Cardiac fibroblast (primary cell): ENCODE results near the gene RTF1.

ENCODE experiments used
- DNase-seq, 2 donors: peaks; one replicate each; pipeline versions ENCODE4 v3.0.0 to v3.0.0-alpha.2; 2010; ENCODE audit warnings: low read depth in 2 of 2
- H3K4me3 ChIP-seq, 2 donors: replicated peaks in 1 of 2; 1 replicate in 1 of 2; 2 replicates in 1 of 2; pipeline ENCODE4 v1.5.1; 2011; ENCODE audit warnings: low read depth in 2 of 2, low read length in 2 of 2, mild to moderate bottlenecking in 2 of 2, moderate library complexity in 1 of 2
- CTCF ChIP-seq: IDR thresholded peaks from one replicate; pipeline ENCODE4 v1.5.1; 2011; ENCODE audit warnings: low read depth, mild to moderate bottlenecking, low read length, inconsistent platforms

Gene RTF1

GRCh38 chr15:41512940-41513505, 96.1 kb downstream of the RTF1 start:
- H3K4me3 ChIP-seq, result peak overlapping the region; percentile 24 to 31
- DNase-seq, result no peak
- no peak for TF ChIP-seq CTCF

DNA sequence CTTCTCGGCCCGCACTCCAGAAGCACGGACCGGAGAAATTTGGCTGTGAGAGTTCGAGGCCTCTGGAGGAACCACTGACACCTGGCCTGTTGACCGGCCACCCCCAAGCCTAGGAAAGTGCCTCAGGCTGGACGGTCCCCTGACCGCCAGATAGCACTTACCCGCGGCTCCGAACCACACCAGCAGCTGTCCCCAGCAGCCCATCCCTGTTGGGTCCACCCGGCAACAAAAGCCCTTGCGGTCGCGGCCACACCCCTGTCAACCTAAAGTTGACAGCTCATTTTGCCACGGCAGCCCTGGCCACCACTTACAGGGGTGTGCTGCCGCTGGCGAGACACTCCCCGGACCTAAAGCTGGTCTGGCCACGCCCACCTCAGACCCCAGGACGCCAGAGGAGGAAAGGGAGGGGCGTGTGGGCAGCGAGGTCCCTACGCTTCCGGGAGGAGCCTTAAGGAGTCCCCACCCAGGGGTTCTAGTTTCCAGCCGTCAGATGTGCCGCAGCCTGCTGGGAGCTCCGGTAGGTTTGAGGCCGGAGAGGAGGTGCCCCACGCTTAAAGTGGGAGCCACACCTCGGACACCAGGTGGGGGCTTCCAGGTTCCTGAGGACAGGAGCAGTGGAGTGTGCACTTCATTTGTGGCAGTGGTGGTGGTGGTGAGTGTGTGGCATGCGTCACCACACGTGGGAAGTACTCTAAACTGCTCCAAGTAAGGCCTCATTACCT, 96.8 kb downstream of the RTF1 start, which contains the start of gene LTK:
Gene LTK (minus strand): TSS at position 322 of the 722 bp plus-strand sequence. CDS start 118 bp downstream, at position 204.
- no peak for DNase-seq
- TF ChIP-seq CTCF, result no peak
- H3K4me3 ChIP-seq, result peak within 1 kb of the TSS; percentile 24 to 31

GRCh38 chr15:41517895-41518449, 101.1 kb downstream of the RTF1 start:
- no peak overlapping the region for H3K4me3 ChIP-seq
- no peak for TF ChIP-seq CTCF
- no peak for DNase-seq

GRCh38 chr15:41520636-41521035, 103.7 kb downstream of the RTF1 start:
- no peak for DNase-seq
- no peak for TF ChIP-seq CTCF
- H3K4me3 ChIP-seq, result no peak overlapping the region

GRCh38 chr15:41521614-41522013, 104.7 kb downstream of the RTF1 start:
- TF ChIP-seq CTCF, result no peak
- no peak overlapping the region for H3K4me3 ChIP-seq
- no peak for DNase-seq

DNA sequence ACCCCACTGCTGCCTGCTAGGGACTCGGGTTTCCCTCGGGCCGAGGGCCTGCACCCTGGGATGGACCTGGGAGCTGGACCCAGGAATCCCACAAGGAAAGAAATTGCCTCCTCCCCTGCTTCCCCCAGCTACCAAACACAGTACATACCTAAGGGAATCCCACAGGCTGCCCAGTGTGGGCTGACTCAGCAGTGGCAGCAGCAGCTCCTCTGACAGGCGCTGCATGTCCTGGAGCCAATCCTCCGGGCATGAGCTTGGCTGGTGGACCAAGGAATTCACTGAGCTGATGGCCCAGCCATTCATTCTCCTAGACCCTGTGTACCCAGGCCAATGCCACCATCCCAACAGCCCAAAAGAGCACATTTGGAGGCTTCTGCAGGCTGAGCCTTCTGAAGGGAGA, 106.2 kb downstream of the RTF1 start:
- no peak for DNase-seq
- TF ChIP-seq CTCF, result no peak

More for the DNA sequence above, 106.2 kb downstream of the RTF1 start:
- no peak overlapping the region for H3K4me3 ChIP-seq
